GM18858 (cell line): ENCODE results near the gene CPB2.

Experiments used
- ATAC-seq: cut with Tn5 transposase; IDR thresholded peaks from one replicate; pipeline ENCODE4 v1.9.1; 2021; ENCODE audit not compliant: unreplicated experiment

The CPB2 gene

DNA sequence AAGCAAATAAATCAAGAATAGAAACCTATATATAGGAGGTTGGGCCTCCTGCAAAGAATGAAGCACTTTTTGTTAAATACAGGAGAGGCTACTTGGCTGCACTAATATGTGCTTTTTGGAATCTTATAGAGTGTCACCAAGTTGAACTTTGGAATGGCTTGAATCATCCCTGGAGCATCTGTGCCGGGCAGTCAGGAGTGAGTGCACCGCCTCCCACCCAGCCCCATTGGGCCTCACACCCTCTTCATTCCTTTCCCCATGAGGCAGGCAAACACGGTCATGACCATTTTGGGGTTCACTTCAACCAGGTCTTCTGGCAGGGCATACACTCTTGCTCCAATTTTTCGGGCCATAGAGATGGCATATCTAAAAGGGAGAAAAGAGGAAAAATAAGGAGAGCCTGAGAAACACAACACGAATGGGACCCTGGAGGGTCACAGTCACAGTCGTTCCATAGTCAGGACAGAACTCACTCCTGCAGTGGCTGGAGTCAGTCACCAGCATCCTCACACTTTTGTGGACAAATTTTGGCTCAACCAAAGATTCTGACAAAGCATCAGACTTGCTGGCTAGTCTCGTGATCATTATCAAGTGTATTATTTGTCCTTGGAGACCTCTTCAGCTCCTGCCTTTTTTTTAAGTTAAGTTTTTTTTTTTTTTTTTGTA is 22.7 kb upstream of the CPB2 start:
- no peak for ATAC-seq

DNA sequence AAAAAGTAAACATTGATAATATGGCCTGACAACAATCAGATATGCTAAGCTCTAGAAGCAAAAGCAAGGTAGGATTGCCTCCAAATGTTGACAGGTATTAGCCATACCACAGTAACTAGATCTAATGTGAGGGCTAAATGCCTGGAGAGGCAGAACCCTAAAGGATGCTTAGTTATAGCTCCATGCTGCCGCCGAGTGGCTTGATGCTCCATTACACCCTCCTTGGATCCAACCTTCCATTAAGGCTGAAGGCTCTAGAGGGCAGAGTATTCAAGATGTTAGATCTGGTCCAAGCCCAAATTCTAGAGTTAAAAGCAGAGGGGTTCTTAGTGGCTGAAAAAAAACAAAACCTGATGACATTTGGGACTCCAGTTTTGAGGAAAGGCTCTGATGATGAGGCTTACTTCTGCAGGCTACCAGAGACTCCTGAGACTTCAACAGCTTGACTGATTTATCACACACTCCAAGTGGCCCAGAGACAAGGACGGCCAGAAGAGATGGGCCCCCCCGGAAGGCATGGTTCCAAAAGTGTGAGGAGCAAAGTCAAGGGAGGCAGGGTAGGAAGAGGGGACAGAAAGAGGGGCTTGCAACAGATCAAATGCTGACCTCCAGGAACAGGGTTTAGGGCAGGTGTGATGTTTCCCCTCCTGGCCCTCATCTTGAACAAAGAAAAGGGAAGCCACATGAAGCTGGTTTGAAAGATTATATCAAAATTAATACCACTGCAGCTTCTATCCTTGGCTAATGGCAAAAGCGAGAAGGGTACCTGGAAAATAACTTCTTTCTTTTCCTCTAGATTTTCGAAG is 21.9 kb upstream of the CPB2 start:
- ATAC-seq, result peak; percentile 47

DNA sequence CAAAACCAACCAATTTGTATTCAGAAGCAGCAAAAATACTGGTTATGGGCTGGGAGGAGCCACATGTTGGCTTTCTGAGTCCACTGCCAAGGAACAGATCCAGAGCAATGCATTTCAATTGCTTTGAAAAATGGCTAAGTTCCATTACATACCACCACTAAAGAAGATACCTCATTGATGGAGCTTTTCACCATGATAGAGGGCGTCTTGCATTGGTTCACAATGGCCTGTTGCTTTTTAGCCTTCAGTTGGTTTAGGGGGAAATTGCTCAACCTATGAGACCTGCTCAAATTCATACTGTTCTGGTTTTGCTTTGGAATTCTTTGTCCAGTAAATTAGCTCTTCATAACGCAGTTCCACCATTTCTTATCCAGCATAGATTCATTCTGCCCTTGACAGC is 21.2 kb upstream of the CPB2 start:
- ATAC-seq, result no peak

DNA sequence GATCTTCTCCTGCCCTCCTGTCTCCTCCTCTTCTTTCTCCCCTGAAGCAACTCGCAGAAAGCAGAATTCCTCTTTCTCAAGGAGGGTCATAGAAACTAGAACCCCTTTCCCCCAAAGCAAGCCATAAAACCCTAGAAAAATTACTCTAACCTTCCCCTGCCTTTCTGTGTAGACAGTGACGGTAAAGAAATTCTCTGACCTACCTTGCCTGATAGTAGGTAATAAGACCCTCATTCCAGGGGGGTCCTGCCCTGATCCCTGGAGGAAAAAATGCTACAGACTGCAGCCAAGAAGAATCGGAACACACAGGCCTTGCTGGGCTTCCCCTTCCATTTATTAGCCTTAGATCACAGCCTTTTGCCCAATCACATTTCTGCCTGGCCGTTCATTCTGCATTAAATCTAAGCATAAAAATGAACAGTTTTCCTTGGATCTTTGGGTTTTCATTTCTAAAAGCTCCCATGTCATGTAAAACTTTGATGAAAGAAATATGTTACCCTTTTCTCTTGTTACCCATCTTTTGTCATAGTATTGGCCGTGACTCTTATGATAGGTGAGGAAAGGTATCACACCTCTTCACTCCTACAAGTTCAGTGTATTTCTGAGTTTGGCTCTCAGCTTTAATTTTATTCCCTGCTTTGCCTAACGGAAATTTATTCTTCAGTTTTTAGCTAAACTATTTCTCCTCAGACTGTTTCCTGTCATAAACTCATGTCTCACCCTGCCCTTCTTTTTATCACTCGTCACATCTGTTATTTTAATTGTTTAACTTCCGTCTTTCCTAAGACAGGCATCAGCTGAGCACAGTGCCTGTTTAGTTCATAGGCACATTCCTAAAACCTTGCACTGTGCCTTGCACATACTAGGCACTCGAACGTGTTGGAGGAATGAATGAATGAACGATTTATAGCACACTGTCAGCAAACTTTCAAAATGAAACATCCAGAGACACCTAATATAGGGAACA is 20.4 kb upstream of the CPB2 start:
- ATAC-seq, result no peak

DNA sequence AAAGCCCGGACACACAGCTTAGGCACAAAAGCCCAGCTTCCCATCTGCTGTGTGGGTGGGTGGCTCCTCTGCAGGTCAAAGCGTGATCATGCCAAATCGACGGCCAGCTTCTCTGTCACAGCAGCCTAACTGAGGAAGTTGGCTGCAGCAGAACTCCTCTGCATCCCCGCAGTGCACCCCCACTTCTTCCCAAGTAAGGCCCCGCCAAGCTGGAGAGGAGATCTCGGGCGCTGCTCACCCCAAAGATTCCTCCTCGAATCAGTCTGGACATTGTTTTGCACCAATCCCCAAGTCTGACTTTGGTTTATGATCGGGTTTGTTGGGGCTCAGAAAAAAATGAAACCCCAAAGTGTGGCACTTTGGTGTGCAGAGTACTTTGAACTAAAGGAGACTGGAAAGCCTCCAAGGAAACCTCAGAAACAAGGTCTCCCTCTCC is 19.7 kb upstream of the CPB2 start:
- no peak for ATAC-seq

DNA sequence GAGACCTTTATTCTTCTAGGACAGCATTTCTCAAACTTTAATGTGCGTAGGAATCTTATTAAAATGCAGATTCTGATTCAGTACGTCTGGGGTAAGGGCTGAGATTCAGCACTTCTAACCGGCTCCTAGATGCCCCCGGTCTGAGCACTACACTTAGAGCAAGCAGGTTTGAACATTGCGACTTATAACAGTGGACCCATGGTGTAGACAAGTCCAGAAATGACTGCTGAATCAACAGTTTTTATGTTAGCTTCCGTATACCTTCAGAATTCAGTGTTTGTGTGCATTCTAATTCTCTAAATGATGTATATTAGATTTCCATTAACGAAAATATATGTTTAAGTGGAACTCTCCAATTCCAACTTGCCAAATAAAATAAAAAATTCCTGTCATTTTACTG is 17.5 kb upstream of the CPB2 start:
- no peak for ATAC-seq

DNA sequence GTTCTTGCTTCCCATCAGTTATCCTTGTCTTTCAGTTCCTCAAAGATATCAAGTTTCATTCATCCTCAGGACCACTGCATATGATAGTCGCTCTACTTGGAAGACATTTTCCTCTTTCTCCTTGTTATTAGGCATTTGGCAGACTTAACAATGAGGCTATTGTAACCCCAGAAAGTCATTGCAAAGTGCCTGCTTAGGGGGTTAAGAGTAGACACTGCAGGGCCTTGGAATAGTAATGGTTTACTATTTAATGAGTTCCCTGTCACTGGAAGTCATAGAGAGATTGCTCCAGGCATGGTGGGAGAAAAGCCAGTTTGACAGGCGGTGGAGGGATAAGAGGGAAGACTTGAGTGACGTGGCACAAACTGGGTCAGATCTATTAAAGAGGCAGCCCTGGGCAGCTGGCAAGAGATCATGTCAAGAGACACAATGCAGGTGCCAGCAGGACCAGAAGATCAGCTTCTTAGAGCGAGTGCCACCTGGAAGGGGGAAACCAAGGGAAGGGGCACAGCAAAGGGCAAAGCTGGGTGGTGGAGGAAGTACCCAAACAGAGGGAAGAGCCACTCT is 16.8 kb upstream of the CPB2 start:
- ATAC-seq, result no peak

DNA sequence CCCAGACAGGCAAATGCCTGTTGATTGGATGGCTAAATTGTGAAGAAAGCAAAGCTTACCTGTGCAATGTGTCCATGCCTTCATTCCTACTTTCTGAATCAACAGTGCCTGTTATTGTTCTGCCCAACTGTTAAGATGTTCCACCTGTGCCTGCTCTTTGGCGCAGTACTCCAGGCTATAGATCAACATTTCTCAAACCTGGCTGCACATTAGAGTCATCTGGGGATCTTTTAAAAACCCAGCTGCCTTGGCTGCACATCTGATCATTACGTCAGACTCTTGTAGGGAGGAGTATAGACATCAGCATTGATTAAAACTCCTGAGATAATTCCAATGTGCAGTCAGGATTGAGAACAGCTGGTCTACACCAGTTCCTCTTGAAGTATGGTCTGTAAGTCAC is 16.2 kb upstream of the CPB2 start:
- no peak for ATAC-seq

DNA sequence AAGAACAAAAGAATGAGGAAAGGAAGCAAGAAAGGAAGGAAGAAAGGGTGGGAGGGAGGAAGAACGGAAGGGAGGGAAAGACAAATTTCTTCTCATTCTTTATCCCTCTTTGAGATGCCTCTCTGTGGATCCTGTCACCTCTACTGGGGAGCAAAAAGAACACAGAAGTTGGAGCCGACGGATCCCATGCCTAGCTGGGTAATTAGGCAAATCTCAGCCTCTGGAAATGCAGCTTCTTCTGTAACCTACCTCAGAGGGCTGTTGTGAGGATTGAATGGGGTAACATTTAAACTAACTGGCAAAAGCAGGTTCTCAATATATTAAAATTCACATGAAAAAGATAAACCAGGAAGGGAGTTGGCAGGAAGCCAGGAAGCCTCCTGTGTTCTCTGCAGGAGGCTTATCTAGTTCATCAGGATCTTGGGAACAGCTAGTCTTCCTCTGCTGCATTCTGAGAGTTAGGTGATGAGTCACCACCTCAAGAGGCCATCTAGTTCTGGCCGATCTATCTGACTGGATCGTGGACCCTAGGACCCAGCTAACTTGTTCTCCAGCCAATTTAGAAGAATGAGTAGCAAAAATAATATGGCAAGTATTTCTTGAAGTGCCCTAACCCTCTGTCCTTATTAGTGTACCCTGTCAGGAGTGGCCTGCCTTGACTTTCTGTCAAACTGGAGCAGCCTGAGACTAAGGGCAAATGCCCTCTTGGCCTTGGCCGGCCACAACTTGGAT is 15.2 kb upstream of the CPB2 start:
- ATAC-seq, result no peak

DNA sequence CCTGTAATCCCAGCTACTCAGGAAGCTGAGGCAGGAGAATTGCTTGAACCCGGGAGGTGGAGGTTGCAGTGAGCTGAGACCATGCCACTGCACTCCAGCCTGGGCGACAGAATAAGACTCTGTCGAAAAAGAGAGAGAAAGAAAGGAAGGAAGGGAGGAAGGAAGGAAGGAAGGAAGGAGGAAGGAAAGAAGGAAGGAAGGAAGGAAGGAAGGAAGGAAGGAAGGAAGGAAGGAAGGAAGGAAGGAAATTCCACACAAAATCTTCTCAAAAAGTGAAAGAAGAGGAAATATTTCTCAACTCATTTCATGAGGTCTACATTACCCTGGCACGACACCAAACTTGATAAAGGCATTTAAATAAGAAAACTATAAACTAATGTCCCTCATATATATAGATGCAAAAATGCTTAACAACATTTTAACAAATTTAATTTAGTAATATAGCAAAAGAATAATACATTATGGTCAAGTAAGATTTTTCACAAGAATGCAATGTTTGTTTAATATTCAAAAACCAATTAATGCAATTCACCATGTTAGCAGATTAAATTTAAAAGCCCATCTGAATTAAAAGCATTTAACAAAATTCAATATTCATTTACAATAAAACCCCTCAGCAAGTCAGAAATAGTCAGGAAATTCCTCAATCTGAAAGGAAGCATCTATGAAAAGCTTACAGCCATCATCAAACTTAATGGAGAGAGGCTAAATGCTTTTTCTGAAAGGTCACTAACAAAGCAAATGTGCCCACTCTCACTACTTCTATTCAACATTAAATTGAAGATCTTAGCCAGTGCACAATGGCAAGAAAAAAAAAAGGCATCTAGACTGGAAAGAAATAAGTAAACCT is 12.0 kb upstream of the CPB2 start:
- ATAC-seq, result no peak

DNA sequence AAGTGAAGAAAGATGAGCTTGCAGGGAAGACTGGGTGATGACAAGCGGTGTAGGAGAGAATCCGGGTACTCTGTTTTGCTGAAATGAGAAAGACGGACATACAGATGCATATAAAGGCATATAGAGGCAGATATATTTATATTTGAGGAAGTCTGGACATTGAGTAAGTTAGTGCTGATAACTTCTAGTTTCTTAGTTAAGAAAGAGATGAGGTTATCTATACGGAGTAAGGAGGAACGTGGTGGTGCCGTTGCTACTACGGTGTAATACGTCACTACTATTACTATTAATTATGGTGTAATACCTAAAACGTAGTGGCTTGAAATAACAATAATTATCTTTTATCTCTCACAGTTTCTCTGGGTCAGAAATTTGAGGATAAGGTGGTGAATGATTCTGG is 9.8 kb upstream of the CPB2 start:
- no peak for ATAC-seq

DNA sequence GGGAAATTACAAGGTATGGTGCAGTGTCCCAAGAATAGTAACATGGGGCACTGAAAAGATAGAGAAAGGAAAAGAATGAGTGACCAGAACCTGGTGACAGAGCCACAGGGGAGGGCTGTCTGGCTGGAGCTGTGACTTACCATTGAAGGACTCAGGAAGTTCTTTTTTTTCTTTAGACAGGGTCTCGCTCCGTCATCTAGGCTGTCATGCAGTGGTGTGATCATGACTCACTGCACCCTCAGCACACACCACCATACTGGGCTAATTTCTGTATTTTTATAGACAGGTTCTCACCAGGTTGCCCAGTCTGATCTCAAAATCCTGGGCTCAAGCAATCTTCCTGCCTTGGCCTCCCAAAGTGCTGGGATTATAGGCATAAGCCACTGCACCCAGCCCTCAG is 8.8 kb upstream of the CPB2 start:
- ATAC-seq, result no peak

DNA sequence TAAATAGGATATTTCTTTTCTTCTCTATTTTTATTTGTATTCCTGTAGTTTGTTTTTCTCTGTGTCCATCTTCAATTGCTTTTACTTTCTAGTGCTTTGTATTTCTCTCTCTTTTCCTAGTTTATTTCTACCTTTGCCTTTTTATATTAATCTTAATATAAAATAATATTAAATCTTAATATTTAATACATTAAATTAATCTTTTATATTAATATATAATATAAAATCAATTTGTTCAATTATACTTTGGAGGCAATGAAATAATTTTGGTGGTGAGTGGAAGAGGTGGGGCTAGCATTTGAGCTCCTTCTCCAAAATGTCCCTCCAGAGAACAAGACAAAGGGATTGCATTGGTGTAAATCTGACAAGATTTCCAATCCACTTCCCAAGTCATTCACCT is 6.3 kb upstream of the CPB2 start:
- no peak for ATAC-seq

DNA sequence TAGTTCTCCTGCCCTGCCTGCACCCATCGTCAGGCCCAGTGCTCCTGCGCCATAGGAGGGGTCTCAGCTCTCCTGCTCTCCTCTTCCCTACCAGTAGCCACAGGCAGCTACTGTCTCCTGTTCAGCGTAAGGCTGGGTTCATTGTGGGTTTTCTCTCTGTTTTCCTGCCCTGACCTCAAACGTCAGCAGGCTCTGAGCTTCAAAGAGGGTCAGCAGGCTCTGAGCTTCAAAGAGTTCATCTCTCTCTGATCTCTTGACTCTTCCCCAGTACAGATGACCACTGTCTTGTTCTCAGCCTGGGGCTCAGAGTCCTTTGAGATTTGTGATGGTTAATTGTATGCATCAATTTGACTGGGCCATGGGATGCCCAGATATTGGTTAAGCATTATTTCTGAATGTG is 4.6 kb upstream of the CPB2 start:
- no peak for ATAC-seq

DNA sequence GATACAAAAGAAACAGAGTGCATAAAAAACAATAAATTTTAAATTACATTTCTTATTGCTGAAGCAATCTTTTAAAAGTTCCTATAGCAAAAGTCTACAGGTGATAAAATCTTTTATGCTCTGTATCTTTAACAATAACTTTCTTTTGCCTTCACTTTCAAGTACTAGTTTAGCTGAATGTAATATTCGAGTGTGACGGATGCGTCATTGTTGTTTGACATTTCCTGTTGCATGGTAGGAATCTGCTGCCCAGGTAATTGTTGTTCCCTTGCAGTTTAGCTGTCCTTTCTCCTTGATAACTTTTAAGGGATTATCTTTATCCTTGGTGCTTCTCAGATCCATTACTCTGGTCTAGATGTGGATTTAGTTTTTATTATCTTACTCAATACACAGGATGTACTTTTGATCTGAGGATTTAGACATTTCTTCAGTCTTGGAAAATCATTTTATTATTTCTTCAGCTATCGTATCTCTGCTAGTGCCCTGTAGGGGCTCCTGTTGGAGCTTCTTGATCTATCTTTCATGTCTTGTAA is 2.1 kb upstream of the CPB2 start:
- no peak for ATAC-seq

DNA sequence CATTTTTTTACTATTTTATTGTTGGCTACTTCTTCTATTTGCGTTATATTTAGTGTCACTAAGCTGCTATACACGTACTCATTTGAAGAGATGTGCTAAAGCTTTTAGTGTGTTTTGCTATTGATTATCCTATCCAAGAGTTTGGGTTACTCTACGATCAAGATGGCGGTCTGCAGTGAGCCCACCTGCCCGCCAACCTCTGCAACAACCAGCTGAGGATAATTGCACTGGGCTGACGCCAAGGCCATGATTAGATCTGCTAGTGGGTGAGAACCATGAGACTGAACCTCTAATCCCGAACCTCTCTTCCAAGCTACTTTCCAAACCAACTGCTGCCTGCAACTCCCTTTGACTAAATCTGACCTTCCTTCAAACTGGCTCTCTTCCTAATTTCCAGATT is 1.8 kb downstream of the CPB2 start:
- ATAC-seq, result no peak

DNA sequence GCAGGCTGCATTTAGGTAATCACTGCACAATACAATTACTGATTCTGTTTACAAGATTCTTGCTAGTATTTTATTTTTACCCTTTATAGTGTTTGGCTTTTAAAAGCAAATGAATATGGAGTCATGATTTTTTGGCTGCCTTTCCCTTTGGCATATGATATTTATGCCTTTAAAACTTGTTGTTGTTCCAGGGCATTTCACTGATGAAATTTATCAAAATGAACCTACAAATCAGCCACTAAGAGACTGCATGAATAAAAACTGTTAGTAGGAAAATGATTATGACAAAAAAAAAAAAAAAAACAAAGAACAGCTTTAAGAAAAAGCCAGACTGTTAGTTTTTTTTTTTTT is 2.6 kb downstream of the CPB2 start:
- no peak for ATAC-seq

DNA sequence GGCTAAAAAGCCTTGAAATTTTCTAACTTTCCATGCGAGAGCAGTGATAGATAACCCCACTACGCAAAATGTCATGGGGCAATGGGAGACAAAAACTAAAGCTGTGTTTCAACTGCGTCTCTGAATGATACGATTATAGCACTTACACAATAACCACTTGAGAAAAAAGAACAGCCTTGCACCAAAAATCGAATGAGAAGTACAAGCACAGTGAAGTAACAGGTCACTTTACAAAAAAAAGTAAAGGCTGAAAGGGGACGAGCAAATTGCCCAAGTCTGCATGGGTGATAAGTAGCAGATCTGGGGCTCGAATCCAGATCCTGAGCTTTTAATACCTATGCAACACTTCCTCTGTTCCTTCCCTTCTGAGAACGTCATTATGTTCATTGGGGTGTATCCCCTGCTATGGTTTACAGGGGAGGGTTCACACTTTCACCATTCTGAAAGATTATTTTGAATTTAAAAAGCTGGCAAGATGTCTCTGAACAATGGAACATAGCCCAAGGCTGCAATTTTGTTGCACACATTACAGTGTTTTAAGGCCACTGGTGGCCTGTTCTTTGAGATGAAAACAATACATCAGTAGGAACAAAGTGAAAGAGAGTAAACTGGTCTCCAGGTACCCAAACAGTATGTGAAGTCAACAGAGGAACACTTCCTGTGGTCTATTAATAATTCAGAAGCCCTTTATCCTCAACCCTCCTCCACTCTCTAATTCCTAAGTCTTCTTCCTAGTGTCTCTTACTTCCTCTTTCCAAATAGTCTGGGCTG is 3.2 kb downstream of the CPB2 start:
- ATAC-seq, result no peak

DNA sequence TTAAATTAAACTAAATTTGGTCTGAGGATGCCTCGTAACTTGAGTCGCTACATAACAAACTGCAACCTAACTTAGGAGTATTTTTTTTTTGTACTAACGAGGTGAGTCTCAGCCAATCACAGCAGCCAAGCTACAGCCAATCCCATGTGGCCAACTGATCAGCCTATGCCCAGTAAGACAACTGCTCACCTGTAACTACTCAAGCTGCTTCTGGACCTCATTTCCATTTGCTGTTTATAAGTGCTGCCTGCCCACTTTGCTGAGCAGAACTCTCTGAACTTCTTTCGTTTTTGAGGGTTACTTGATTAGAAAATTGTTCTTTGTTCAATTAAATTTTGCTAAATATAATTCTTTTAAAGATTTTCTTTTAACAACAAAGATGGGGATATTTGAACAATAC is 3.8 kb downstream of the CPB2 start:
- no peak for ATAC-seq
